ENCODE results near the gene CADM2. TPM values are rescaled to one million over a fixed set of nuclear protein-coding genes. Genes with fewer than 3 reads are reported as not detected.

CADM2 gene
- total RNA-seq, 4 donors from 2014 or later: 1.2 to 22.3 (median 2.4) TPM

GRCh38 chr3:85364296-85364909 lies 405.6 kb downstream of the CADM2 start:
- Histone ChIP-seq H3K36me3 (no peaks in the 10 kb centered on the region), H3K27ac (no peak overlapping the region), H3K4me1 (no peaks in the 10 kb centered on the region), H3K4me3 (no peak overlapping the region), H3K9me3 (no peaks in the 10 kb centered on the region), H3K27me3 (no peaks in the 10 kb centered on the region)
- TF ChIP-seq POLR2A (IDR thresholded peaks at IDR 0.05) (no peak), CTCF (IDR thresholded peaks at IDR 0.05) (no peak)
- DNase-seq: no peak

- Histone ChIP-seq H3K27ac (no peak overlapping the region), H3K36me3 (no peaks in the 10 kb centered on the region), H3K27me3 (no peaks in the 10 kb centered on the region), H3K9me3 (no peaks in the 10 kb centered on the region), H3K4me1 (no peaks in the 10 kb centered on the region), H3K4me3 (no peak overlapping the region)
- no peak for TF ChIP-seq POLR2A (IDR thresholded peaks at IDR 0.05)
- no peak for TF ChIP-seq CTCF (IDR thresholded peaks at IDR 0.05)
- no peak for DNase-seq
Measured at GRCh38 chr3:85370341-85370740, 411.6 kb downstream of the CADM2 start.

DNA sequence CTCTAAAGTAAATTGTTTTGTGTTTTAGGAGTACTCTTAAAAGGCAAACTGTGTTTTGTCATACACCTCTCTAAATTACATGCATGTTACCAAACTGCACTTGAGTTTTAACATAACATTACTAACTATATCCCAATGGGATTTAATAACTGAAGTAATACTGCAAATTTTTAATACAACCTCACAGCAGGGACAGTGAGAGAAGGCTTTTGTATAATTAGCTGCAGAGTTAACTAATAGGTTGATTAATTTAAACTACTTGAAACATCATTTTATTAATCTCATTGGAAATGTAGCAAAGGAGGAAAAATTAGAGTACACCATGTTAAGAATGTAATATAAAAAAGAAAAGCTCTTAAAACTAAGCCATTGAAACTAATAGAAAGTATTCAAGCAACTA lies 417.3 kb downstream of the CADM2 start:
- TF ChIP-seq POLR2A (IDR thresholded peaks at IDR 0.05) (no peak), CTCF (IDR thresholded peaks at IDR 0.05) (no peak)
- Histone ChIP-seq H3K36me3 (no peaks in the 10 kb centered on the region), H3K9me3 (no peaks in the 10 kb centered on the region), H3K4me3 (no peak overlapping the region), H3K27me3 (no peaks in the 10 kb centered on the region), H3K27ac (no peak overlapping the region), H3K4me1 (no peaks in the 10 kb centered on the region)
- DNase-seq: no peak

- Histone ChIP-seq H3K9me3 (no peaks in the 10 kb centered on the region), H3K27me3 (no peaks in the 10 kb centered on the region), H3K36me3 (no peaks in the 10 kb centered on the region), H3K4me3 (no peak overlapping the region), H3K4me1 (no peaks in the 10 kb centered on the region), H3K27ac (no peak overlapping the region)
- TF ChIP-seq POLR2A (IDR thresholded peaks at IDR 0.05): no peak
- no peak for TF ChIP-seq CTCF (IDR thresholded peaks at IDR 0.05)
- DNase-seq: no peak
Measured at GRCh38 chr3:85377115-85377514, 418.3 kb downstream of the CADM2 start.

- Histone ChIP-seq H3K4me1 (no peaks in the 10 kb centered on the region), H3K4me3 (no peak overlapping the region), H3K27ac (no peak overlapping the region), H3K27me3 (no peaks in the 10 kb centered on the region), H3K36me3 (no peaks in the 10 kb centered on the region), H3K9me3 (no peaks in the 10 kb centered on the region)
- DNase-seq: no peak
- TF ChIP-seq POLR2A (IDR thresholded peaks at IDR 0.05) (no peak), CTCF (IDR thresholded peaks at IDR 0.05) (no peak)
Measured at GRCh38 chr3:85384372-85384771, 425.6 kb downstream of the CADM2 start.
